Limb (tissue), 2 donors: Measurements from ENCODE around the gene EIF2D.
A peak's percentile ranks its signal among the peaks of the same experiment; 100 is the strongest.

Experiments
- DNase-seq, 2 donors: peaks; one replicate each; pipeline ENCODE4 v3.0.0-alpha.2; 2016; ENCODE audit errors: extremely low spot score in 2 of 2

EIF2D gene

GRCh38 chr1:206572835-206573234 is 39.4 kb downstream of the EIF2D start:
- no peak for DNase-seq

- no peak for DNase-seq
Observed at GRCh38 chr1:206570529-206570928, 41.7 kb downstream of the EIF2D start.

- DNase-seq, result no peak
Observed at GRCh38 chr1:206569556-206569955, 42.7 kb downstream of the EIF2D start.

GRCh38 chr1:206568779-206569352 is 43.4 kb downstream of the EIF2D start:
- no peak for DNase-seq

- no peak for DNase-seq
Observed at GRCh38 chr1:206568256-206568655, 44.0 kb downstream of the EIF2D start.

GRCh38 chr1:206566999-206567398 is 45.3 kb downstream of the EIF2D start:
- DNase-seq, result peak in 1 of 2 donors; percentile 42

- no peak for DNase-seq
Observed at GRCh38 chr1:206565995-206566394, 46.3 kb downstream of the EIF2D start.

- DNase-seq, result no peak
Observed at GRCh38 chr1:206563367-206564207, 48.7 kb downstream of the EIF2D start.

GRCh38 chr1:206560007-206560716 is 52.1 kb downstream of the EIF2D start:
- DNase-seq, result no peak

- no peak for DNase-seq
Observed at GRCh38 chr1:206559672-206559995, 52.6 kb downstream of the EIF2D start.

- DNase-seq, result no peak
Observed at GRCh38 chr1:206558794-206559671, 53.2 kb downstream of the EIF2D start.

GRCh38 chr1:206557636-206558473 is 54.4 kb downstream of the EIF2D start:
- no peak for DNase-seq

GRCh38 chr1:206556750-206557635 is 55.3 kb downstream of the EIF2D start:
- DNase-seq, result peak in 1 of 2 donors; percentile 77

GRCh38 chr1:206556047-206556749 is 56.1 kb downstream of the EIF2D start:
- DNase-seq, result no peak

- no peak for DNase-seq
Observed at GRCh38 chr1:206555473-206555935, 56.8 kb downstream of the EIF2D start.

- DNase-seq, result no peak
Observed at GRCh38 chr1:206554701-206555472, 57.4 kb downstream of the EIF2D start.

GRCh38 chr1:206554211-206554610 is 58.1 kb downstream of the EIF2D start:
- no peak for DNase-seq

- no peak for DNase-seq
Observed at GRCh38 chr1:206551986-206552326, 60.3 kb downstream of the EIF2D start.
